ENCODE results near the gene BHLHE23.

GRCh38 chr20:63037669-63038268 is 31.0 kb upstream of the BHLHE23 start:
- TF ChIP-seq POLR2A (IDR thresholded peaks at IDR 0.05) = no peak
- TF ChIP-seq, protein P1, sequence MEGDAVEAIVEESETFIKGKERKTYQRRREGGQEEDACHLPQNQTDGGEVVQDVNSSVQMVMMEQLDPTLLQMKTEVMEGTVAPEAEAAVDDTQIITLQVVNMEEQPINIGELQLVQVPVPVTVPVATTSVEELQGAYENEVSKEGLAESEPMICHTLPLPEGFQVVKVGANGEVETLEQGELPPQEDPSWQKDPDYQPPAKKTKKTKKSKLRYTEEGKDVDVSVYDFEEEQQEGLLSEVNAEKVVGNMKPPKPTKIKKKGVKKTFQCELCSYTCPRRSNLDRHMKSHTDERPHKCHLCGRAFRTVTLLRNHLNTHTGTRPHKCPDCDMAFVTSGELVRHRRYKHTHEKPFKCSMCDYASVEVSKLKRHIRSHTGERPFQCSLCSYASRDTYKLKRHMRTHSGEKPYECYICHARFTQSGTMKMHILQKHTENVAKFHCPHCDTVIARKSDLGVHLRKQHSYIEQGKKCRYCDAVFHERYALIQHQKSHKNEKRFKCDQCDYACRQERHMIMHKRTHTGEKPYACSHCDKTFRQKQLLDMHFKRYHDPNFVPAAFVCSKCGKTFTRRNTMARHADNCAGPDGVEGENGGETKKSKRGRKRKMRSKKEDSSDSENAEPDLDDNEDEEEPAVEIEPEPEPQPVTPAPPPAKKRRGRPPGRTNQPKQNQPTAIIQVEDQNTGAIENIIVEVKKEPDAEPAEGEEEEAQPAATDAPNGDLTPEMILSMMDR (IDR thresholded peaks at IDR 0.05) = no peak
- TF ChIP-seq POLR2AphosphoS5 (IDR thresholded peaks at IDR 0.05) = no peak
